Glutamatergic neuron (in vitro differentiated cells): ENCODE results near the gene CDK14. TPM values are rescaled to one million over a fixed set of nuclear protein-coding genes. Genes with fewer than 3 reads are reported as not detected.
"Not testable (repeated sequence)": the region's sequence is repeated elsewhere in the genome, so short reads cannot be mapped to it uniquely, and the experiment has no call there.

ENCODE experiments used
- DNase-seq: peaks from one replicate; pipeline ENCODE4 v3.0.0; 2022
- H3K27ac Mint-ChIP-seq: one replicate; pipeline ENCODE4 v1.8.0; 2020; ENCODE audit warnings: mild to moderate bottlenecking, mixed read lengths, inconsistent platforms; ENCODE audit not compliant: unreplicated experiment
- H3K27me3 Mint-ChIP-seq: one replicate; pipeline ENCODE4 v1.8.0; 2020; ENCODE audit warnings: mild to moderate bottlenecking, moderate library complexity, mixed read lengths, inconsistent platforms; ENCODE audit not compliant: unreplicated experiment
- H3K36me3 Mint-ChIP-seq: one replicate; pipeline ENCODE4 v1.8.0; 2020; ENCODE audit warnings: mild to moderate bottlenecking, mixed read lengths, inconsistent platforms; ENCODE audit not compliant: unreplicated experiment
- H3K4me1 Mint-ChIP-seq: one replicate; pipeline ENCODE4 v1.8.0; 2020; ENCODE audit warnings: mild to moderate bottlenecking, low read depth, mixed read lengths, inconsistent platforms; ENCODE audit not compliant: unreplicated experiment
- H3K4me3 Mint-ChIP-seq: one replicate; pipeline ENCODE4 v1.8.0; 2020; ENCODE audit warnings: mild to moderate bottlenecking, mixed read lengths, inconsistent platforms; ENCODE audit not compliant: unreplicated experiment
- H3K9me3 Mint-ChIP-seq: one replicate; pipeline ENCODE4 v1.8.0; 2020; ENCODE audit warnings: mild to moderate bottlenecking, moderate library complexity, mixed read lengths, inconsistent platforms; ENCODE audit not compliant: unreplicated experiment
- total RNA-seq: library from RNA; stranded (reverse); fragmentation: NEBNext Ultra II Directional; extraction: Animal tissue kit (Norgen Biotek cat#: 25700); gene quantifications from one replicate; pipeline ENCODE4 v1.2.1, GENCODE V29; 2021; ENCODE audit not compliant: unreplicated experiment
- TF ChIP-seq, protein P1 (sequence below): fragments of 200-600 bp; sonication (generic); IDR thresholded peaks from one replicate; pipeline ENCODE4 v1.5.0; 2021; ENCODE audit not compliant: partially characterized antibody, unreplicated experiment

The CDK14 gene
- total RNA-seq, 1 donor from 2014 or later = 96.5 TPM

GRCh38 chr7:91165006-91165845, 569.1 kb downstream of the CDK14 start:
- Mint-ChIP-seq H3K4me1 (peaks cover 25% of the 10 kb centered on the region), H3K27ac (no peak overlapping the region), H3K27me3 (peaks cover 2% of the 10 kb centered on the region), H3K4me3 (no peak overlapping the region), H3K36me3 (no peaks in the 10 kb centered on the region), H3K9me3 (peaks cover 7% of the 10 kb centered on the region)
- TF ChIP-seq, protein P1, sequence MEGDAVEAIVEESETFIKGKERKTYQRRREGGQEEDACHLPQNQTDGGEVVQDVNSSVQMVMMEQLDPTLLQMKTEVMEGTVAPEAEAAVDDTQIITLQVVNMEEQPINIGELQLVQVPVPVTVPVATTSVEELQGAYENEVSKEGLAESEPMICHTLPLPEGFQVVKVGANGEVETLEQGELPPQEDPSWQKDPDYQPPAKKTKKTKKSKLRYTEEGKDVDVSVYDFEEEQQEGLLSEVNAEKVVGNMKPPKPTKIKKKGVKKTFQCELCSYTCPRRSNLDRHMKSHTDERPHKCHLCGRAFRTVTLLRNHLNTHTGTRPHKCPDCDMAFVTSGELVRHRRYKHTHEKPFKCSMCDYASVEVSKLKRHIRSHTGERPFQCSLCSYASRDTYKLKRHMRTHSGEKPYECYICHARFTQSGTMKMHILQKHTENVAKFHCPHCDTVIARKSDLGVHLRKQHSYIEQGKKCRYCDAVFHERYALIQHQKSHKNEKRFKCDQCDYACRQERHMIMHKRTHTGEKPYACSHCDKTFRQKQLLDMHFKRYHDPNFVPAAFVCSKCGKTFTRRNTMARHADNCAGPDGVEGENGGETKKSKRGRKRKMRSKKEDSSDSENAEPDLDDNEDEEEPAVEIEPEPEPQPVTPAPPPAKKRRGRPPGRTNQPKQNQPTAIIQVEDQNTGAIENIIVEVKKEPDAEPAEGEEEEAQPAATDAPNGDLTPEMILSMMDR = no peak
- DNase-seq = no peak

DNA sequence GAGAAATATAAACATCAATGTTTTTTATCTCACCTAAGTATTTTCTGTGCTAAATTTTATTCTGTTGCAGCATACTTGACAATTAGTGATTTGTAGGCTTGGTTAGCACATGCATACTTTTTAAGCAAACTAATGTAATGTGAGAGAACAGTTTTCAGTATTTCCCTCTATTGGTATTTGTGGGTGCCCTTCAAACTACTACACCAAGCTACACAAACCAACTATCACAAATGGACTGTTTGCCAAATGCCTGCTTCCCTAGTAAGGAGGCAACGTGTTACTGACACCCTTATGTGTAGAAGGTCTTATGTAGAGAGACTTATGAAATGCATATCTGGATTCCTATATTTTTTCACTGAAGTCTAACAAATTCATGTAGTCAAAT, 569.7 kb downstream of the CDK14 start:
- Mint-ChIP-seq H3K36me3 (no peaks in the 10 kb centered on the region), H3K9me3 (peaks cover 7% of the 10 kb centered on the region), H3K27ac (no peak overlapping the region), H3K27me3 (peaks cover 2% of the 10 kb centered on the region), H3K4me3 (no peak overlapping the region), H3K4me1 (peaks cover 26% of the 10 kb centered on the region)
- no peak for DNase-seq
- TF ChIP-seq, protein P1 = no peak

DNA sequence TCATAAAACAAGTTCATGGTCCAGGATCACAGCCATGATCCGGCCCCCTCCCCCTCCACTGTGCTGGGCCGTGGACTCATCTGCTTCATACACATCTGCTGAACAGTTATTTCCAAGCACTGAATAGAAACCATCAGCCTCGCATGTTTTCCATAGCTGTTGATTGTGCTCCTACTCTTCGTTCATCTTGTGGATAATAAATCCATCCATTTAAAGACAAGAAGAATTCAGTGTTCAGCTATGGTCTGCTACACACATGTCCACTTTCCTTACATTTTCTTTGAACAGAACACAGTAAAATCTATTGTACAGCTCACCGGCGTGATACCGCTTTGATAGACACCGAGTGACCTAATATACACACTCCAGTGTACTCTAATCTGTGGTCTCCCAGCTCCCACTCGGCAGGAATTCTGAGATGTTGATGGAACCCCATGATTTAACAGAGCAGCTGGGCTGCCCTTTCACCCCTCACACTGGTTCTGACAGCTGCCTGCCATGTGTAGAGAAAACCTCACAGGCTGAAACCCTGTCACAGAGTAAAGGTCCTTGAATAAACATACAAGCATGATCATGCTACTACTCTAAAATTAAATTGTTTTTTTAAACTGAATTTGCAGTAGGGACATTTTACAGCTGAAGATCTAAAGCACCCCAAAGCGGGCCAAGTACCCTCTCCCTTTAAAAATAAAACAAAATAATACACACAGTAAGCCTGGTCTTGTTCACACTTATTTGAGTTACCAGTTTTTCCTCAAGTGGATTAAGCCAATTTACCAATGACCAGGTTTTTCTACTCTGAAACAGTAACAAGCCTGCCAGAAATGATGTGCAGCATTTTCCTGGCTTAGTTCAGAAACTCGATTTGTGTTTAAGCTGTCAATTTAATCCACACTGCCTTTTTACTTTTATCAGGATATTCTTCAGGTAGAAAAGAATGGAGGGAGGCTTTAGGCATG, 573.0 kb downstream of the CDK14 start:
- H3K4me3 Mint-ChIP-seq = peak overlapping the region; percentile 62

GRCh38 chr7:91169830-91170191, 573.7 kb downstream of the CDK14 start:
- Mint-ChIP-seq H3K27ac (peak overlapping the region; percentile 87), H3K36me3 (no peaks in the 10 kb centered on the region), H3K27me3 (peaks cover 2% of the 10 kb centered on the region), H3K4me3 (no peak overlapping the region), H3K4me1 (peaks cover 23% of the 10 kb centered on the region), H3K9me3 (peaks cover 6% of the 10 kb centered on the region)
- DNase-seq = no peak
- TF ChIP-seq, protein P1 = no peak

More for the DNA sequence above, 573.0 kb downstream of the CDK14 start:
- TF ChIP-seq, protein P1 = no peak
- no peaks in the 10 kb centered on the region for H3K36me3 Mint-ChIP-seq
- peaks cover 6% of the 10 kb centered on the region for H3K9me3 Mint-ChIP-seq
- H3K27ac Mint-ChIP-seq = peak overlapping the region; percentile 87
- H3K27me3 Mint-ChIP-seq = peaks cover 2% of the 10 kb centered on the region
- H3K4me1 Mint-ChIP-seq = peaks cover 26% of the 10 kb centered on the region
- DNase-seq = peak; percentile 43

DNA sequence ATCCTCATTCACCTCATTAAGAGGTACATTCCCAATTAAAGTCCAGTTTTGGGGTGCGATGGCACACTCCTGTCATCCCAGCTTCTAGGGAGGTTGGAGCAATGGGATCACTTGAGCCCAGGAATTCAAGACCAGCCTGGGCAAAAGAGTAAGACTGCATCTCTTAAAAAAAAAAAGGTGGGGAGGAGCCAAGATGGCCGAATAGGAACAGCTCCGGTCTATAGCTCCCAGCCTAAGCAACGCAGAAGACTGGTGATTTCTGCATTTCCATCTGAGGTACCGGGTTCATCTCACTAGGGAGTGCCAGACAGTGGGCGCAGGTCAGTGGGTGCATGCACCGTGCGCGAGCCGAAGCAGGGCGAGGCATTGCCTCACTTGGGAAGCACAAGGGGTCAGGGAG, 577.1 kb downstream of the CDK14 start:
- H3K9me3 Mint-ChIP-seq, H3K4me3 Mint-ChIP-seq, DNase-seq, H3K27ac Mint-ChIP-seq, H3K36me3 Mint-ChIP-seq, H3K27me3 Mint-ChIP-seq: not testable (repeated sequence)
- H3K4me1 Mint-ChIP-seq = peaks cover 19% of the 10 kb centered on the region
